SK-N-SH treated with all-trans-retinoic acid at 6 μM for 48 hours (cell line): ENCODE measurements around the gene DRGX.

Experiments
- ATAC-seq: fragments of 200-7000 bp; cut with Tn5 transposase; 3 replicates; pipeline ENCODE4 v1.9.1; 2020; ENCODE audit warnings: mild to moderate bottlenecking, moderate library complexity
- BACH2 ChIP-seq: fragments of 250-450 bp; sonication (Bioruptor Pico); IDR thresholded peaks from 2 replicates; pipeline ENCODE4 v1.9.0; 2021; ENCODE audit warnings: mild to moderate bottlenecking, borderline replicate concordance
- CSDC2 ChIP-seq: fragments of 250-450 bp; sonication (Bioruptor Pico); IDR thresholded peaks from 2 replicates; pipeline ENCODE4 v1.5.0; 2020; ENCODE audit warnings: mild to moderate bottlenecking, moderate library complexity
- ESRRG ChIP-seq: fragments of 250-450 bp; sonication (Bioruptor Pico); IDR thresholded peaks from 2 replicates; pipeline ENCODE4 v1.6.1; 2021; ENCODE audit warnings: mild to moderate bottlenecking
- OSR1 ChIP-seq: fragments of 250-450 bp; sonication (Bioruptor Pico); IDR thresholded peaks from 2 replicates; pipeline ENCODE4 v1.8.0; 2022; ENCODE audit warnings: moderate library complexity, mild to moderate bottlenecking, inconsistent platforms
- PPARA ChIP-seq: fragments of 250-450 bp; sonication (Bioruptor Pico); IDR thresholded peaks from 2 replicates; pipeline ENCODE4 v1.5.0; 2020; ENCODE audit warnings: mild to moderate bottlenecking, borderline replicate concordance
- RARB ChIP-seq: fragments of 250-450 bp; sonication (Bioruptor Pico); IDR thresholded peaks from 2 replicates; pipeline ENCODE4 v1.8.0; 2021; ENCODE audit warnings: mild to moderate bottlenecking, moderate library complexity
- SNAI2 ChIP-seq: fragments of 250-450 bp; sonication (Bioruptor Pico); IDR thresholded peaks from 2 replicates; pipeline ENCODE4 v1.5.0; 2020; ENCODE audit warnings: mild to moderate bottlenecking, moderate library complexity
- TCF4 ChIP-seq: fragments of 250-450 bp; sonication (Bioruptor Pico); IDR thresholded peaks from 2 replicates; pipeline ENCODE4 v1.8.0; 2021; ENCODE audit warnings: mild to moderate bottlenecking, moderate library complexity, borderline replicate concordance
- TOX ChIP-seq: fragments of 250-450 bp; sonication (Bioruptor Pico); IDR thresholded peaks from 2 replicates; pipeline ENCODE4 v1.8.0; 2021; ENCODE audit warnings: mild to moderate bottlenecking, moderate library complexity, borderline replicate concordance
- ZC3H10 ChIP-seq: fragments of 250-450 bp; sonication (Bioruptor Pico); IDR thresholded peaks from 2 replicates; pipeline ENCODE4 v1.5.1; 2021; ENCODE audit warnings: mild to moderate bottlenecking, moderate library complexity
- ZFP30 ChIP-seq: fragments of 450-650 bp; formaldehyde crosslinking; IDR thresholded peaks from 2 replicates; pipeline ENCODE4 v1.5.0; 2022; ENCODE audit warnings: mild to moderate bottlenecking, moderate library complexity
- TF ChIP-seq, protein P1 (sequence below): fragments of 250-450 bp; sonication (Bioruptor Pico); IDR thresholded peaks from 2 replicates; pipeline ENCODE4 v1.5.0; 2020; ENCODE audit warnings: mild to moderate bottlenecking, moderate library complexity
- TF ChIP-seq, protein P2 (sequence below): fragments of 250-450 bp; sonication (Bioruptor Pico); IDR thresholded peaks from 2 replicates; pipeline ENCODE4 v1.8.0; 2020; ENCODE audit warnings: mild to moderate bottlenecking, moderate library complexity, borderline replicate concordance
- TF ChIP-seq, protein P3 (sequence below): fragments of 250-450 bp; sonication (Bioruptor Pico); IDR thresholded peaks from 2 replicates; pipeline ENCODE4 v1.8.0; 2021; ENCODE audit warnings: low read depth, mild to moderate bottlenecking, moderate library complexity, borderline replicate concordance

The DRGX gene

DNA sequence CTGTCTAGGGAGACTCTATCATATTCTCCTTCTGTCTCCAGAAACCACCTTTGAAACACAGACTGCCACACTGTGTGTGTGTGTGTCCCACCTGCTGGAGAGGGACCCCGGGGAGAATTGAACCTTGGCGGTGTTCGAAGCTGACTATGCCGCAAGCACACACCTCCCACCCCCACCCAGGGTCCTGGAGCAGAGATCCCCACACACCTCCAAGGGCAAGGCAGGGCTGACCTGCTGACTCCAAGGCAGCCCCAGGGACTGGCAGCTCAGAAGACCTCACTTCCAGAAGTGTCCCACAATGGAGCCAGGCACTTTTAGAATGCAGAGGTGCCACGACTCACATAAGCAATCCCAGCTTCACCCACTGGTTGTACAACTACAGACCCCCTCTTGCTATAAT is 13.1 kb downstream of the DRGX start:
- TF ChIP-seq, protein P1, sequence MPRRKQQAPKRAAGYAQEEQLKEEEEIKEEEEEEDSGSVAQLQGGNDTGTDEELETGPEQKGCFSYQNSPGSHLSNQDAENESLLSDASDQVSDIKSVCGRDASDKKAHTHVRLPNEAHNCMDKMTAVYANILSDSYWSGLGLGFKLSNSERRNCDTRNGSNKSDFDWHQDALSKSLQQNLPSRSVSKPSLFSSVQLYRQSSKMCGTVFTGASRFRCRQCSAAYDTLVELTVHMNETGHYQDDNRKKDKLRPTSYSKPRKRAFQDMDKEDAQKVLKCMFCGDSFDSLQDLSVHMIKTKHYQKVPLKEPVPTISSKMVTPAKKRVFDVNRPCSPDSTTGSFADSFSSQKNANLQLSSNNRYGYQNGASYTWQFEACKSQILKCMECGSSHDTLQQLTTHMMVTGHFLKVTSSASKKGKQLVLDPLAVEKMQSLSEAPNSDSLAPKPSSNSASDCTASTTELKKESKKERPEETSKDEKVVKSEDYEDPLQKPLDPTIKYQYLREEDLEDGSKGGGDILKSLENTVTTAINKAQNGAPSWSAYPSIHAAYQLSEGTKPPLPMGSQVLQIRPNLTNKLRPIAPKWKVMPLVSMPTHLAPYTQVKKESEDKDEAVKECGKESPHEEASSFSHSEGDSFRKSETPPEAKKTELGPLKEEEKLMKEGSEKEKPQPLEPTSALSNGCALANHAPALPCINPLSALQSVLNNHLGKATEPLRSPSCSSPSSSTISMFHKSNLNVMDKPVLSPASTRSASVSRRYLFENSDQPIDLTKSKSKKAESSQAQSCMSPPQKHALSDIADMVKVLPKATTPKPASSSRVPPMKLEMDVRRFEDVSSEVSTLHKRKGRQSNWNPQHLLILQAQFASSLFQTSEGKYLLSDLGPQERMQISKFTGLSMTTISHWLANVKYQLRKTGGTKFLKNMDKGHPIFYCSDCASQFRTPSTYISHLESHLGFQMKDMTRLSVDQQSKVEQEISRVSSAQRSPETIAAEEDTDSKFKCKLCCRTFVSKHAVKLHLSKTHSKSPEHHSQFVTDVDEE (CRISPR knock-in tag), result no peak
- TF ChIP-seq BACH2 (CRISPR knock-in tag) (no peak), ESRRG (CRISPR knock-in tag) (no peak), TOX (no peak)
- no peak for ATAC-seq

DNA sequence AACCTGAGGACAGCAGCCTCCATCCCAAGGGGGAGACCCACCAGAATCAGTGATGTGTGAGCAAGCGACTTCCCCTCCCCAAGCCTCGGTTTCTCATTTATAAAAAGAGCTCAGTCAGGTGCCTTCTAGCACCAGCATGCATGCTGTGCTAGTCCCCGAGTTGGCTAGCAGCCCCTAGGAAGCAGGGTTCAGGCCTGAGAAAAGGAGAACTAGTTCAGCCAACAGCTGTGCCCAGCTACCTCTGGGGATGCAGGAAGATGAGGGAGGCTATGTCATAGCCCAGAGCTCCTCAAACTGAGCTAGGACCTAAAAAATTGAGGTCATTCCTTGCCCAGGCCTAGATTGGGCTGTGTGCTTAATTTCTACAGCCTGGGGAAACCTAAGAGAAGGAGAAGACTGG is 13.7 kb downstream of the DRGX start:
- no peak for ATAC-seq
- TF ChIP-seq, protein P1 (CRISPR knock-in tag), result no peak
- TF ChIP-seq OSR1 (no peak), PPARA (CRISPR knock-in tag) (no peak), ZFP30 (CRISPR knock-in tag) (no peak), SNAI2 (CRISPR knock-in tag) (no peak), RARB (CRISPR knock-in tag) (no peak)
- TF ChIP-seq, protein P2, sequence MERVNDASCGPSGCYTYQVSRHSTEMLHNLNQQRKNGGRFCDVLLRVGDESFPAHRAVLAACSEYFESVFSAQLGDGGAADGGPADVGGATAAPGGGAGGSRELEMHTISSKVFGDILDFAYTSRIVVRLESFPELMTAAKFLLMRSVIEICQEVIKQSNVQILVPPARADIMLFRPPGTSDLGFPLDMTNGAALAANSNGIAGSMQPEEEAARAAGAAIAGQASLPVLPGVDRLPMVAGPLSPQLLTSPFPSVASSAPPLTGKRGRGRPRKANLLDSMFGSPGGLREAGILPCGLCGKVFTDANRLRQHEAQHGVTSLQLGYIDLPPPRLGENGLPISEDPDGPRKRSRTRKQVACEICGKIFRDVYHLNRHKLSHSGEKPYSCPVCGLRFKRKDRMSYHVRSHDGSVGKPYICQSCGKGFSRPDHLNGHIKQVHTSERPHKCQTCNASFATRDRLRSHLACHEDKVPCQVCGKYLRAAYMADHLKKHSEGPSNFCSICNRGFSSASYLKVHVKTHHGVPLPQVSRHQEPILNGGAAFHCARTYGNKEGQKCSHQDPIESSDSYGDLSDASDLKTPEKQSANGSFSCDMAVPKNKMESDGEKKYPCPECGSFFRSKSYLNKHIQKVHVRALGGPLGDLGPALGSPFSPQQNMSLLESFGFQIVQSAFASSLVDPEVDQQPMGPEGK (CRISPR knock-in tag), result no peak
- TF ChIP-seq, all 23 proteins: peak for 0

DNA sequence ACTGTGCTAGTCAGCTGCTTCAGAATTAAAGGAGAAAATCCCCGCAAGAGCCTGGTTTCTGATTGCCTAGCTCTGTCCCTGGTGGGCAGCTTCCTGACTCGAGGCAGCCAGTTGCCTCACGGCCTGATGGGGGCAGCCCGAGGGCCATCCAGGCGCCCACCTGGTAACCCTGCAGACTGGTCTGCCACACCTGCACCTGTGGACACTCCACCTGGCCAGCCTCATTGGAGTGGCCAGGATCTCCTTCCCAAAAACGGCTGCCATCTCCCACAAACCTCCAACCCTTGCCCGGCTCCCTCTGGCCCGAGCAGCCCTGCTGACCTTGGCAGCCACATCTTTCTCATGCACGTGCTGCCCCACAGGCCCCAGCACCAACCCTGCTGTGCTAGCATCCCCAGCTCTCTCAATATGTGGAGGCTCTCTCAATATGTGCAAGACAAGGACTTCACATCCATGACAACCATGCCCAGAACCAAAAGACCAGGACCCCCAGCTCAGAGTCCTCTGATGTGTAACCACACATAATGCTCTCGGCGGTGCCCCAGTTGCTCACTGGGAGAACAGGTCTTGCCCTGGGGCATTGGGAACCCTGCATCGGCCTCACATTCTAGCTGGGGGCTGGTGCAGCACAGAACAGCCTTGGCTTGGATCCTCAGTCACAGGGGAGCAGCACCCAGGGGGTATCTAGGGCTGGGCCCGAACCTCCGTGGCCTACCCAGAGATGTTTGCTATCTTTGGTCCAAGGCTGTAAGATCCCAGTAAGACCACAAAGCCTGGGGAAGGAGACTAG is 14.6 kb downstream of the DRGX start:
- TF ChIP-seq TCF4 (CRISPR knock-in tag) (no peak), PPARA (CRISPR knock-in tag) (no peak), ZFP30 (CRISPR knock-in tag) (no peak)
- TF ChIP-seq, protein P3, sequence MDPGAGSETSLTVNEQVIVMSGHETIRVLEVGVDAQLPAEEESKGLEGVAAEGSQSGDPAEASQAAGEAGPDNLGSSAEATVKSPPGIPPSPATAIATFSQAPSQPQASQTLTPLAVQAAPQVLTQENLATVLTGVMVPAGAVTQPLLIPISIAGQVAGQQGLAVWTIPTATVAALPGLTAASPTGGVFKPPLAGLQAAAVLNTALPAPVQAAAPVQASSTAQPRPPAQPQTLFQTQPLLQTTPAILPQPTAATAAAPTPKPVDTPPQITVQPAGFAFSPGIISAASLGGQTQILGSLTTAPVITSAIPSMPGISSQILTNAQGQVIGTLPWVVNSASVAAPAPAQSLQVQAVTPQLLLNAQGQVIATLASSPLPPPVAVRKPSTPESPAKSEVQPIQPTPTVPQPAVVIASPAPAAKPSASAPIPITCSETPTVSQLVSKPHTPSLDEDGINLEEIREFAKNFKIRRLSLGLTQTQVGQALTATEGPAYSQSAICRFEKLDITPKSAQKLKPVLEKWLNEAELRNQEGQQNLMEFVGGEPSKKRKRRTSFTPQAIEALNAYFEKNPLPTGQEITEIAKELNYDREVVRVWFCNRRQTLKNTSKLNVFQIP, result no peak
- TF ChIP-seq, all 23 proteins: peak for 0
- no peak for ATAC-seq

DNA sequence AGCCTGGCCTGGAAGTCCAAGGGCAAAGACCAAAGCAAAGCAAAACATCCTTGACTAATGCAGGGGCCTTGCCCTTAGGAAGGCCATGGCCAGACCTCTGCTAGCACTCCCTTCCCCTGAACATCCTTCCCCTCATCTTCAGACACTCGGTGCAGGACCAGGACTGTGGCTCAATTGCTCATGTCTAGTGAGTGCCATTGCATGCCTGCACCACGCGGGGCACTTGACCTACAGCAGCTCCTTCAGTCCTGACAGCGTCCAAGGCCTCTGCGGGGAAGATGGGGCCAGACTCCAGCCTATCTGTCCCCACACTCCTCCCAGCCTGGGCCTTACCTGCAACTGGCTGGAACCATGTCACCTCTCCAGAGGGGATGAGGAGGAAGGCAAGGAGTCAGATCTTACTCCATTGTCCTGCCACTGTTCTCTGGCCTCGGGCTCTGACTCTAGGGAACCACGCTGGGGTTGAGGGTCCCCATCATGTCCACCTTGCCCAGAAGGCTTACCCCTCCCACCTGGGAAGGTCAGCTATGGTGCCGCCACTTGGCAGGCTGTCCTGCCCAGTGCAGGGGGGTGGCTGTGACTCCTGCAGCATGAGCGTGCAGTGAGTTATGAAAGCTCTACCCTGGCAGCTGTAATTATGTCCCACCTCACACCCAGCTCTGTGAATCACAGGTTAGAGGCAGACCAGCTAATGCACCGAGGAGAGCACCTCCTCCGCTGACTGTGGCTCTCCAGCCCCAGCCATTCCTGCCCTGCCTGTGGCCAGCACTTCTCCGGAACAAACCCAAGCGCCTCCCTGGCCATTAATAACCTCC is 16.1 kb downstream of the DRGX start:
- peak; percentile 68; the same call in 2 of the 3 replicates for ATAC-seq

More for the DNA sequence above, 16.1 kb downstream of the DRGX start:
- TF ChIP-seq, protein P1 (CRISPR knock-in tag), result no peak
- TF ChIP-seq SNAI2 (CRISPR knock-in tag) (no peak), ZC3H10 (no peak), CSDC2 (CRISPR knock-in tag) (no peak), PPARA (CRISPR knock-in tag) (no peak), TCF4 (CRISPR knock-in tag) (no peak)
